ENCODE measurements around the gene FNDC10.

The FNDC10 gene

DNA sequence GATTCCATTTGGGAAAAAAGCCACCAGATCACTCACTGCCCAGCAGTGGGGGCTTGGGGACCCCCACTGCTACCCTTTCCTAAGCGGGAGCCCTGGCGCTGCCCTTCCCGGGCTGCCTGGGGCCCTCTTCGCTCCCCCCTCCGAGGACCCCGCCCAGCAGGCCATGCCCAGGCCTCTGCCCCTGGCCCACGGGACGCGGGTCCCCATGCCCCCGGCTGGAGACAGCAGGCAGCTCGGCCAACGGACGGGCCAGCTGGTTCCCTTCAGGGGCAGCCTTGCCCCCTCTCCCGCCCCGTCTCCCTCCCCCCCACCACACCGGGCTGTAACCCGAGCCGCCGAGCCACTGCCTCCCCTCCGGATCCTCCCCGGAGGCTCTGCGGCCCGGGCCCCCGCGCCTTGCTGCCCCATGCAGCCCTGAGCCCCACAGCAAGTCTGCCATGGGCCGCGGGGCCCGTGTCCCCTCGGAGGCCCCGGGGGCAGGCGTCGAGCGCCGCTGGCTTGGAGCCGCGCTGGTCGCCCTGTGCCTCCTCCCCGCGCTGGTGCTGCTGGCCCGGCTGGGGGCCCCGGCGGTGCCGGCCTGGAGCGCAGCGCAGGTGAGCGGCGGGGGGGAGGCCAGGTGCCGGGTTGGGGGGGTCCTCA lies 32.0 kb upstream of the FNDC10 start, which contains the start of gene MMP23B:
MMP23B (plus strand) TSS at position 392 of the 639 bp plus-strand sequence; CDS start at position 438, 46 bp downstream.
- no peaks in the 10 kb centered on the region for H3K36me3 ChIP-seq (ENCODE audit: low read length)
- TF ChIP-seq, protein P1, sequence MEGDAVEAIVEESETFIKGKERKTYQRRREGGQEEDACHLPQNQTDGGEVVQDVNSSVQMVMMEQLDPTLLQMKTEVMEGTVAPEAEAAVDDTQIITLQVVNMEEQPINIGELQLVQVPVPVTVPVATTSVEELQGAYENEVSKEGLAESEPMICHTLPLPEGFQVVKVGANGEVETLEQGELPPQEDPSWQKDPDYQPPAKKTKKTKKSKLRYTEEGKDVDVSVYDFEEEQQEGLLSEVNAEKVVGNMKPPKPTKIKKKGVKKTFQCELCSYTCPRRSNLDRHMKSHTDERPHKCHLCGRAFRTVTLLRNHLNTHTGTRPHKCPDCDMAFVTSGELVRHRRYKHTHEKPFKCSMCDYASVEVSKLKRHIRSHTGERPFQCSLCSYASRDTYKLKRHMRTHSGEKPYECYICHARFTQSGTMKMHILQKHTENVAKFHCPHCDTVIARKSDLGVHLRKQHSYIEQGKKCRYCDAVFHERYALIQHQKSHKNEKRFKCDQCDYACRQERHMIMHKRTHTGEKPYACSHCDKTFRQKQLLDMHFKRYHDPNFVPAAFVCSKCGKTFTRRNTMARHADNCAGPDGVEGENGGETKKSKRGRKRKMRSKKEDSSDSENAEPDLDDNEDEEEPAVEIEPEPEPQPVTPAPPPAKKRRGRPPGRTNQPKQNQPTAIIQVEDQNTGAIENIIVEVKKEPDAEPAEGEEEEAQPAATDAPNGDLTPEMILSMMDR (IDR thresholded peaks at IDR 0.05; ENCODE audit: insufficient read depth, low read length, poor library complexity, severe bottlenecking), result no peak
- TF ChIP-seq EZH2phosphoT487 (conservative IDR thresholded peaks at IDR 0.05; ENCODE audit: low read length), result no peak

GRCh38 chr1:1630965-1631781 lies 31.2 kb upstream of the FNDC10 start:
- Histone ChIP-seq H3F3A (ENCODE audit: insufficient read depth) (no peaks in the 10 kb centered on the region), H3K79me2 (ENCODE audit: insufficient read depth, low read length) (no peaks in the 10 kb centered on the region), H3K36me3 (ENCODE audit: low read length) (no peaks in the 10 kb centered on the region), H3K27me3 (ENCODE audit: low read length) (no peaks in the 10 kb centered on the region), H3K4me2 (ENCODE audit: low read depth, low read length, poor library complexity, severe bottlenecking) (peak overlapping the region; percentile 79), H4K20me1 (ENCODE audit: low read depth, low read length) (no peaks in the 10 kb centered on the region), H3K4me3 (ENCODE audit: insufficient read depth, low read length, poor library complexity, severe bottlenecking) (no peak overlapping the region), H3K9me3 (ENCODE audit: insufficient read depth, low read length) (no peaks in the 10 kb centered on the region), H3K9me2 (replicated peaks; ENCODE audit: insufficient read depth, low read length) (no peaks in the 10 kb centered on the region), H2AFZ (ENCODE audit: low read depth, low read length, severe bottlenecking) (no peak overlapping the region), H3K27ac (ENCODE audit: low read depth, low read length) (no peak overlapping the region), H3K9ac (ENCODE audit: low read length) (peak overlapping the region; percentile 58)
- TF ChIP-seq EZH2phosphoT487 (conservative IDR thresholded peaks at IDR 0.05; ENCODE audit: low read length), result no peak
- TF ChIP-seq, protein P1 (IDR thresholded peaks at IDR 0.05; ENCODE audit: insufficient read depth, low read length, poor library complexity, severe bottlenecking), result no peak

More for the DNA sequence above, 32.0 kb upstream of the FNDC10 start, which contains the start of gene MMP23B:
- no peak within 1 kb of the TSS for H3K27ac ChIP-seq (ENCODE audit: low read depth, low read length)
- H3F3A ChIP-seq (ENCODE audit: insufficient read depth), result no peaks in the 10 kb centered on the region
- no peaks in the 10 kb centered on the region for H3K27me3 ChIP-seq (ENCODE audit: low read length)
- no peaks in the 10 kb centered on the region for H3K79me2 ChIP-seq (ENCODE audit: insufficient read depth, low read length)
- H2AFZ ChIP-seq (ENCODE audit: low read depth, low read length, severe bottlenecking), result no peak within 1 kb of the TSS
- no peak within 1 kb of the TSS for H3K4me2 ChIP-seq (ENCODE audit: low read depth, low read length, poor library complexity, severe bottlenecking)
- H3K4me3 ChIP-seq (ENCODE audit: insufficient read depth, low read length, poor library complexity, severe bottlenecking), result no peak within 1 kb of the TSS
- no peaks in the 10 kb centered on the region for H3K9me2 ChIP-seq (replicated peaks; ENCODE audit: insufficient read depth, low read length)
- H3K9ac ChIP-seq (ENCODE audit: low read length), result no peak within 1 kb of the TSS
- H3K9me3 ChIP-seq (ENCODE audit: insufficient read depth, low read length), result no peaks in the 10 kb centered on the region
- H4K20me1 ChIP-seq (ENCODE audit: low read depth, low read length), result no peaks in the 10 kb centered on the region

- Histone ChIP-seq H3K4me2 (ENCODE audit: low read depth, low read length, poor library complexity, severe bottlenecking) (peak overlapping the region; percentile 79), H4K20me1 (ENCODE audit: low read depth, low read length) (no peaks in the 10 kb centered on the region), H3K79me2 (ENCODE audit: insufficient read depth, low read length) (no peaks in the 10 kb centered on the region), H3K9me3 (ENCODE audit: insufficient read depth, low read length) (no peaks in the 10 kb centered on the region), H3K27me3 (ENCODE audit: low read length) (no peaks in the 10 kb centered on the region), H3F3A (ENCODE audit: insufficient read depth) (no peaks in the 10 kb centered on the region), H3K9me2 (replicated peaks; ENCODE audit: insufficient read depth, low read length) (no peaks in the 10 kb centered on the region), H3K27ac (ENCODE audit: low read depth, low read length) (peak overlapping the region; percentile 67), H3K9ac (ENCODE audit: low read length) (peak overlapping the region; percentile 58), H2AFZ (ENCODE audit: low read depth, low read length, severe bottlenecking) (peak overlapping the region; percentile 87), H3K36me3 (ENCODE audit: low read length) (no peaks in the 10 kb centered on the region), H3K4me3 (ENCODE audit: insufficient read depth, low read length, poor library complexity, severe bottlenecking) (peak overlapping the region; percentile 51)
- TF ChIP-seq, protein P1 (IDR thresholded peaks at IDR 0.05; ENCODE audit: insufficient read depth, low read length, poor library complexity, severe bottlenecking), result no peak
- no peak for TF ChIP-seq EZH2phosphoT487 (conservative IDR thresholded peaks at IDR 0.05; ENCODE audit: low read length)
Measured at GRCh38 chr1:1630191-1630964, 30.4 kb upstream of the FNDC10 start.
